ENCODE results near the gene ADAMTS15.

Gene ADAMTS15, protein sequence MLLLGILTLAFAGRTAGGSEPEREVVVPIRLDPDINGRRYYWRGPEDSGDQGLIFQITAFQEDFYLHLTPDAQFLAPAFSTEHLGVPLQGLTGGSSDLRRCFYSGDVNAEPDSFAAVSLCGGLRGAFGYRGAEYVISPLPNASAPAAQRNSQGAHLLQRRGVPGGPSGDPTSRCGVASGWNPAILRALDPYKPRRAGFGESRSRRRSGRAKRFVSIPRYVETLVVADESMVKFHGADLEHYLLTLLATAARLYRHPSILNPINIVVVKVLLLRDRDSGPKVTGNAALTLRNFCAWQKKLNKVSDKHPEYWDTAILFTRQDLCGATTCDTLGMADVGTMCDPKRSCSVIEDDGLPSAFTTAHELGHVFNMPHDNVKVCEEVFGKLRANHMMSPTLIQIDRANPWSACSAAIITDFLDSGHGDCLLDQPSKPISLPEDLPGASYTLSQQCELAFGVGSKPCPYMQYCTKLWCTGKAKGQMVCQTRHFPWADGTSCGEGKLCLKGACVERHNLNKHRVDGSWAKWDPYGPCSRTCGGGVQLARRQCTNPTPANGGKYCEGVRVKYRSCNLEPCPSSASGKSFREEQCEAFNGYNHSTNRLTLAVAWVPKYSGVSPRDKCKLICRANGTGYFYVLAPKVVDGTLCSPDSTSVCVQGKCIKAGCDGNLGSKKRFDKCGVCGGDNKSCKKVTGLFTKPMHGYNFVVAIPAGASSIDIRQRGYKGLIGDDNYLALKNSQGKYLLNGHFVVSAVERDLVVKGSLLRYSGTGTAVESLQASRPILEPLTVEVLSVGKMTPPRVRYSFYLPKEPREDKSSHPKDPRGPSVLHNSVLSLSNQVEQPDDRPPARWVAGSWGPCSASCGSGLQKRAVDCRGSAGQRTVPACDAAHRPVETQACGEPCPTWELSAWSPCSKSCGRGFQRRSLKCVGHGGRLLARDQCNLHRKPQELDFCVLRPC

DNA sequence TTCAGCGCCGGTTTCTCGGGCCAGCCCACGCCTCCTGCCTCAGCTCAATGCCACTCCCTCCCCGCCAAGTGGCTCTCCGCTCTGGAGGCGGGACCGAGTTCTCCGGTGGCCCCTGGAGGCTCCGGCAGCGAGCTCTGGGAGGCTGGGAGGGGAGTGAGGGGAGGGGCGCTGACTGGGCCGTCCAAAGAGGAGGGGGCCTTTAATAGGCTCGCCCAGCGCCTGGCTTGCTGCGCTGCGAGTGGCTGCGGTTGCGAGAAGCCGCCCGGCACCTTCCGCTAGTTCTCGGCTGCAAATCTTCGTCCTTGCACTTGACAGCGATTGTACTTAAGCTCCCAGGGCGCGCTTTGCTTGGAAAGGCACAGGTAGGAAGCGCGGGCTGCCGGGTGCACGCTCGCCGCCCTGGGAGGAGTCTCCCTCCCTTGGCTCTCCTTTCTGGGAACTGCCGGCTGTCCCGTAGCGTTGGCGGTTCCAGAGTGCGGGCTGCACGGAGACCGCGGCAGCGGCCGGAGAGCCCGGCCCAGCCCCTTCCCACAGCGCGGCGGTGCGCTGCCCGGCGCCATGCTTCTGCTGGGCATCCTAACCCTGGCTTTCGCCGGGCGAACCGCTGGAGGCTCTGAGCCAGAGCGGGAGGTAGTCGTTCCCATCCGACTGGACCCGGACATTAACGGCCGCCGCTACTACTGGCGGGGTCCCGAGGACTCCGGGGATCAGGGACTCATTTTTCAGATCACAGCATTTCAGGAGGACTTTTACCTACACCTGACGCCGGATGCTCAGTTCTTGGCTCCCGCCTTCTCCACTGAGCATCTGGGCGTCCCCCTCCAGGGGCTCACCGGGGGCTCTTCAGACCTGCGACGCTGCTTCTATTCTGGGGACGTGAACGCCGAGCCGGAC, at the start of gene ADAMTS15:
Gene ADAMTS15 (plus strand): TSS at position 230 of the 894 bp plus-strand sequence. CDS start 329 bp downstream, at position 559.
- DNase-seq (ENCODE audit: low read depth): no peak

DNA sequence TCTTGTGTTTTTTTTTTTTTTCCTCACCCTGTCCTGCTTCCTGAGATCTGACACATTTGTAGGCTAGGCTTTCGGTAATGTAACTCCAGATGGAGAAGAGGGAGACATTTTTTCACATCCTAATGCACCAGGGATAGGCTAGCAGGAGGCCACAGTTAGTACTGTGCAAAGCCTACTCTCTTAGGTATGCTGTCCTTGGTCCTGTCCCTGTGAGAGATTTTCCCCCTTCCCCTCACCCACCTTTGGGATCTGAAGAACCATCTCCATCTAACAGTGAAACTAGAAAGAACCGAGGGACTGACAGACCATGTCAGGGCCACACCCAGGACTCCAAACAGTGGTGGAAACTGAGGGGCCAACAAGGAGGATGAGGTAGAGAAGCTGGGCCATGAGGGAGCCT, 49.2 kb upstream of the ADAMTS15 start:
- no peak for DNase-seq (ENCODE audit: low read depth)

DNA sequence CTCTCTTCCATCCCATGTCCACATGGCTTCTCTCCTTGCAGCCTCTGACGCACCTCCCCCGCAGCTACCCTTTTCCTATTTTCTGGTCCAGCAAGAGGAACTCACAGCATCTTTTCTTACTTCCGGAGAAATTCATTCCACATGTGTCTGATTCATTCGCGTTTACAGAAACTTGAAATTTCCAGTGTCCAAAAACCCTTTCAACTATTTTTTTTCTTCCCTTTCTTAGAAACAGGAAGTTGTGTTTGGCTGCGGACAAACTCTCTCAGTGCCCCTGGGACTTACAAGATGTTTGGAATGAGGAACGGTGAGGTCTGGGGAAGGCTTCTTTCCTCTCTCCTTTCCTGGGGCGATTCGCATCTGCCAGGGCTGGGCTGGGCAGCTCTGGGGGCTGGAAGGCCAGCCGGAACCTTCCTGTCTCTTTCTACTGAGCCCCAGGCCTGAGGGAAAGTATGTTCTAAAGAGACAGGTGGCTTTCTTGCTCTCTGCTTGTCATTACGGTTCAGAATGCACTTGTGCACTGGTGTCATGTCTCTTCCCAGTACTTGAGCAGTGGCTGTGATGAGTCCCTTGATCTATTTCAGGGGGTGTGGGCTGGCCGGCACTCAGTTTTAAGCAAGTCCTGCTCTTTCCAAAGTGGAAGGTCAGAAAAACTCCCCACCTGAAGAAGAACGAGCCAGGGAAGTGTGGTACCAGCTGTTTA, 47.5 kb upstream of the ADAMTS15 start:
- peak; percentile 45 for DNase-seq (ENCODE audit: low read depth)

DNA sequence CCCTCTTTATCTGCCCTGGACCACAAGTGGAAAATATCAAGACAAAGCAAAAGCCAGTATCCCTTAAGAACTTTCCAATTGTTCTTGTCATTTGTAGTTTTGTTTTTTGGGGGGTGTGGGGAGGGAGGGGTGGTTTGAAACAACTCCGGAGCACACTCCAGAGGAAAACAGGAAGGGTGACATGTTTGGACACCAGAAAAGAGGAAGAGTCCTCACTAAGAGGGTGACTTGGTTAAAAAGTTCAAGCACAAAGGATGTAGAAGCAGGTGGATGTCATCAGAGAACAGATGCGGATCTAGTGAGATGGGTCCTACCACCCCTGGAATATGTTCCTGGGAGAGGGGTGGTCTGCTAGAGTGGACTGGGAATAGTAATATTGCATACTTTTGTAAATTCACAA, 45.9 kb upstream of the ADAMTS15 start:
- no peak for DNase-seq (ENCODE audit: low read depth)

DNA sequence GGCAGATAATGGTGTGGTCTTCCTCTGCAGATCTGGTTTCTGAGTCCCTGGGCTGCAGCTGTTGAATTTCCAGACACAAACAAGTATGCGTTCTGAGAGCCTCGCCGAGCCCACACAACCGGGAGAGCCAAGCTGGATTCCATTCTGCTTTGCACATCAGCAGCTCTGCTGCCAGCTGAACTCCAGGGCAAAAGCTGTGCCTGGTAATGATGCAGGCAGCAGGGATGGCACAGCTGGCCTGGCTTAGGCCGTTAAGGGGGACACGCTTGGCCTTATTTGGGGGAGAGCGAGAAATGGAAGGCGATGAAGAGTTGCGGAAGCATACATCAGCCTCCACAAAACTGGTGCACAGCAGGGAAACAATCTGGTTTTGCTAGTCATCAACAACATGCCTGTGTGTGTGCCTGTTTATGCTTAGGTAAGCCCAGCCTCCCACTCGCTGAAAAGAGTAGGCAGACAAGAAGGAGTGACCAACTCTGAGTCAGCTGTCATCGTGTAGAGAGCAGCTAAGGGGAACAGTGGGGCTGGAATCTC, 45.1 kb upstream of the ADAMTS15 start:
- DNase-seq (ENCODE audit: low read depth): peak; percentile 67

DNA sequence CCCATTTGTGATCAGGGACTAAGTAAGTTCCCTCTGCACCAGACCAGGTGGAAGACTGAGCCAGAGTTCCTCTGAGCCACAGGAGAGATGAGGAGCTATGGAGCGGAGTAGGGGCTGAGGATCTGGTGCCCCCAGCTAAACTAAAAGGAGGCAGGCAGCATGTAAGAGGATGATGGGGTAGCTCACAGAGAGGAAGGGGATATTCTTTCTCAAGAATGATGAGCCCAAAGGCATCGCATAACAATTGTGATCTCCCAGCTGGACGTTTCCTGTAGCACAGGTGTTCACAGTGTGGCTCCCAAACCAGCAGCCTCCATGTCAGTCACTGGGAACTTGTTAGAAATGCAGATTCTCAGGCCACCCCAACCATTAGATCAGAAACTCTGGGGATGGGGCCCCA, 44.5 kb upstream of the ADAMTS15 start:
- DNase-seq (ENCODE audit: low read depth): no peak

DNA sequence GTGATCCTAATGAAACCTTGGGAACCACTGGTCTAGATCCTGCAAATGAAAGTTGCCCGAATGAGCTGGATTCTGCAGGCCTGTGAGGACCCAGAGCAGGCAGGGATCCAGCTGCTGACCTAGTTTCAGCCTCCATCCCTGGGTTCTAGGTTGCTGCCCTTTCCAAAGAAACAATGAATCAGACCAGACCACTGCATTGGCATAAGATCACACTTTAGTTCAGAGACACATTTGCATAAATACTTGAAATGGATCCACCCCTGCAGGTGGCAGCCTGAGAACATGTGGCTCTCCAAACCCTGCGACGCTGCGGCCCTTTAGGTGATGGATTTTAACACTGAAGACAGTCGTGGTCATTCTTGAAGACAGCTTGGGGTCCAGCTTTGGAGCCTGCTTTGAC, 43.7 kb upstream of the ADAMTS15 start:
- DNase-seq (ENCODE audit: low read depth): no peak

DNA sequence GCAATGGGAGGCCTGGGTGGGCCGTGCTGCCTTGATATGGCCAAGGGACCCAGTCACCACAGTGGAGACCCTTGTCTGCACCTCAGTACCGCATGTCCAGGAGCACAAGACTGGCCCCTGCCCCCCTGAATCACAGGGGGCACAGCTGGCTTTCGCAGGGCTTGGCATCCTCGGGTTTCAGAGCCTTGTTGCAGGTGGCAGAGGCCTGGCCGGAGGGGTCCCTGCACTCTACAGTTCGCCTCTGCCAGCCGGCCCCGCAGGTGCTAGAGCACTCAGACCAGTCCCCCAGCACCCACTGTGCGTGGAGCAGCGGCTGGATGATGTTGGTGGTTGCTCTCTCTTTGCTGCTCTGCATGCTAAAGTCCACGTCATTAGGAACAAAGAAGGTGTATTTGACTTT, 43.0 kb upstream of the ADAMTS15 start:
- no peak for DNase-seq (ENCODE audit: low read depth)

DNA sequence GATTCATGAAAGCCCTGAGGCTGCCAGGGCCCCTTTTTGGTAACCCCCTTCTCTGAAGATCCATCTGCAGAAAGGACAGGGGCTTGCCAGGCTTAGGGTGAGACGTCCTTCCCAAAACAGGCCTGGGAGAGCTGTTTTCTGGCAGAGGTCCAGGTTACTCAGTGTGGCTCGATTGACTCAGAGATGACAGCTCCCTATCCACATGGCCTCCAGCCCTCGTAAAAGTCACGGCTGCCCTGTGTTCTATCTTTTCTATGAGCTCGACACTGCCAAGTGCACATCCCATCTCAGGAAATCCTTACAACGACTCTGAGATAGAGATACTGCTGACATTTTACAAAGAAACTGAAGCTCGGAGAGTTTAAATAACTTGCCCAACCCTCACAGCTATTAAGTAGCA, 40.5 kb upstream of the ADAMTS15 start:
- DNase-seq (ENCODE audit: low read depth): peak; percentile 80

DNA sequence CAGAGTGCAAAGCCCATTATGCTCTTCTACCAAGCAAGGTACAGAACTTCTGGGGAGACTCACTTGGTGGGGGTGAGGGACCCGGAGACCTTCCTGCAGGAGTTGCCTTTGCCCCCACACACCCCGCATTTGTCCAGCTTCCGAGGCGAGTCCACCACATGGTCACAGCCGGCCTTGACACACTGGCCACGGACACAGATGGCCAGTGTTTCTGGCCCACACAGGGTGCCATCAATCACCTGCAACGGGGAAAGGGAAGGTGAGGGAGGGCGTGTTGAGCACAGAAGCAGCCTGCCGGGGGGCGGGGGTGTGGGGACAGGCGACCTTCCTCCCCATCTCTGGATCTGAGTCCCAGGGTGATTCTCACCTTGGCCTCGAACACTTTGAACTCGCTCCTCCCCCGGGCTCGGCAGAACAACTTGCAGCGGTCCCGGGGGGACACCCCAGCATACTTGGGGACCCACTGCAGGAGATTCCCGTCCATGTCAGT, 40.0 kb upstream of the ADAMTS15 start:
- no peak for DNase-seq (ENCODE audit: low read depth)

DNA sequence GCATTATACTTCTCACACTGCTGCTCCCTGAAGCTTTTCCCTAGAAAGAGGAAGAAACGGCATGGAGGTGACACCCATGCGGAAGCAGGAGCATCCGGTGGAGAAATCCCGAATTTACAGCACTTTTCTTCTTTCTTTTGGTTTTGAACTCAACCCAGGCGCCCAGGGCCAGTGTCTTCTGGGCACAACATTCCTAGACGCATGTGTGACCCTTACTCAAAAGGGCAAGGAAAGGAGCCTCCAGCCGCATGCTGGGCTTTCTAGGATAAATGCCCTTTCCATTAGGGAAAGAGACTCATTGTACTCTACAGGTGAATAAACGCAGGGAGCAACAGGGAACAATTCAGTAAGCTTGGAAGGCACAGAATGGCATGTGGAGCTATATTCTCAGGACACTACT, 39.5 kb upstream of the ADAMTS15 start:
- no peak for DNase-seq (ENCODE audit: low read depth)

DNA sequence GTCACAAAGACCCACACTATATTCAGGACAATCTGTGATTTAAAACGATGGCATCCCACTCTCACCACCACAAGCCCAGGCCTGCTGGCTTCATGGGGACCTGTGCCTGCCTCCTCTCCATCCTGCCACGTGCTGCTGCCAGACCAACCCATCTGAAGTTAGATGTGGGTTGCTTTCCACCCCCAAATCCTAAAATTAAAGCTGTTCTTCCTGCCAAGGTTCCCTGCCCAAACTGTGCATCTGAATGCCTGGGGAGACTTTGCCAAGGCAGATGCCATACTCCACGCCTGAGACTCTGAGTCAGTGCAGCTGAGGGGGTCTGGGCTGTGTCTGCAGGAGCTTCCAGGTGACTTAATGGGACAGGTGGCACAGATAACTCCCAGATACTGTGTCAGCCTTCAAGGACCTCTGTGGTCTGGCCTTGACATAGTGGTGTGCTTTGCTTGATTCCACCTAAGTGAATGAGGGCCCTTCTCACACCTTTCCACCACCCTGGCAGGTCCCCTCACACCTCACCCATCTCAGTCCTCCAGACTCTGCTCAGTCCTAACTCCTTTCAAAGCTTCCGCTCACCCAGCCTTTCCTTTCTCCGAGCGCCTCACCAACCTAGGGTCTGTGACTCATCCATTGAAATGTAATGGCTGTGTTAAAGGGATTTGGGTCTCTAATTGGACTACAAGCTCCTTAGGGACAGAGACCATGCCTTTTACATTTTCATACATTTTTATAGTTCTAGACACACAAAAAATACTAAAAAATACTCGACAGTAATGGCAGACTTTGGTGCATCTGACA, 38.7 kb upstream of the ADAMTS15 start:
- no peak for DNase-seq (ENCODE audit: low read depth)

DNA sequence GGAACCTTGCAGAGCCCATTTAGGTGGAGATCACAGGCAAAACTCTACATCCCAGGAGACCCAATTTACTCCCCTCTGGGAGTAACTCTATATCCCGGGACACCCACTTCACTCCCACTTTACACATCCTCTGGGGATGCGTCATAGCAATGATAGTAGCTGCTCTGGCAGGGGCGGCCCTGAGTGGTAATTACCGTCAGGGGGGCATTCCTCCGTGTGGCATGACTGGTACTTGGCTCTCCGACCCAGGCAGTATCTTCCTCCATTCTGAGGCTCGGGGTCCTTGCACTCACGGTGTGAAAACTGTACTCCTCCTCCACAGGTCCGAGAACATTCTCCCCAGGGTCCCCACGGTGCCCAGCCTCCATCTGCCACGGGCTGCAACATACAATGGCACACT, 37.2 kb upstream of the ADAMTS15 start:
- no peak for DNase-seq (ENCODE audit: low read depth)

DNA sequence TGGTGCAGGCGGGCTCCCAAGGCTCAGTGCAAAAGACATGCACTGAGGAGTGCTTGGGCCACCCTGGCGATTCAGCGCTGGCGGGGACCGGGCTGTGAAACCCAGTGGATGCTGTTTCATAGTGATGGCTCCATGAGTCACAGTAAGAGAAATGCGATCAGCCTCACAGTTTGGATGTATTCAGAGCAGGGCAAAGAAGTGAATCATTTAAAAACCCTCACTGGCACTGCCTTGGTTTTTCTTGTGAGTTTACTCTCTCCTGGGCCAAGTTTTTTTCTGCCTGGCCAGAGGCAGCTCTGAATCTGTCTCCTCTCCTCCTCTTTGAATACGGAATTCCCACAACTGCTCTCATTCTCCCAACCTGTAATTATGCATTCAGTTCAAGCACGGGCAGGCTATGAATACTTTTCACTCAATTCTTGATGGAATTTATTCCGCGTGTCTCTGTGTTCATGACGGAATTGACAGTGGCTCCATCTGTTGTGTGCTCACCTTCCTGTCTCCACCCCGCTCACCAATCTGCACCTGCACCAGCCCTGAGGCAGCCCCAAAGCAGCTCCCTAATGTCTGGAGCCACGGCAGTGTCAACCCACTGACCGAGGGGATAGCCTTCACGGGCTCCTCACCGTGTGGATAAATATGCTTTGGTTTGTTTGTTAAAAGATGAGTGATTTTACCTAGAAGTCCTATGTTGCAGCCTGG, 34.9 kb upstream of the ADAMTS15 start:
- peak; percentile 76 for DNase-seq (ENCODE audit: low read depth)

DNA sequence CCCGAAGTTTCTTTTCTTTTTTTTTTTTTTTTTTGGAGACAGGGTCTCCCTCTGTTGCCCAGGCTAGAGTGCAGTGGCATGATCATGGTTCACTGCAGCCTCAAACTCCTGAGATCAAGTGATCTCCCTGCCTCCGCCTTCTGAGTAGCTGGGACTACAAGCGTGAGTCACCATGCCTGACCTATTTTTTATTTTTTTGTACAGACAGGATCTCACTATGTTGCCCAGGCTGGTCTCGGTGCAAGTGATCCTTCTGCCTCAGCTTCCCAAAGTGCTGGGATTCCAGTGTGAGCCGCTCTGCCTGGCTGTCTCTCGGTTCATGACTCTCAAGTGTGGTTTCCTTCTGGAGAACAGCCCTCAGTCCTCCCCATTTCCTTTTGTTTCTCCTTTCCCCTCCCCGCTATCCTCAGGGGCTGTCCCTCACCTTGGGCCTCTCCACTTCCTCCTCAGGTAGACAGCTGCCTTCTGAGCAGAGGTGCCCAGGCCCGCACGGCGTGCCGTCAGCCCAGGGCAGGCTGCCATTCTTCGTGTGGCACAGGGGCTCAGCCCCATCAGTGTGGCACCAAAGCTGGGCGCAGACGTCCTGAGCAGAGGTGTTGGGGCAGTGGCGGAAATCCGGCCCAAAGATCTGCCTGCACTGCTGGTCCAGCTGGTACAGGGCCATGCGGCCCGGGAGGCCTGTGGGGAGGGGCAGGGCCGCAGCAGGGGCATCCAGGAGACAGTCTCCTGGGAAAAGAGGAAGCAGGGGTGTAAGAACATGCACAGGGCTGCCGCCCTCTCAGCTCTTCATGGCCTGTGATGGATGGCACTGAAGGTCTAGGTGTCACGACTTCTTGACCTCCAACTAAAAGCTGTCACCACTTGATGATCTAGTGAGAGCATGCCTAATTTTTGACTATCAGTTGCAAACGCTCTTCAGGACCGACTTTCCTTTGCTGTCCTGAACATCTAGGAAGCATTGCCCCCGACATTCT, 34.1 kb upstream of the ADAMTS15 start:
- DNase-seq (ENCODE audit: low read depth): no peak

DNA sequence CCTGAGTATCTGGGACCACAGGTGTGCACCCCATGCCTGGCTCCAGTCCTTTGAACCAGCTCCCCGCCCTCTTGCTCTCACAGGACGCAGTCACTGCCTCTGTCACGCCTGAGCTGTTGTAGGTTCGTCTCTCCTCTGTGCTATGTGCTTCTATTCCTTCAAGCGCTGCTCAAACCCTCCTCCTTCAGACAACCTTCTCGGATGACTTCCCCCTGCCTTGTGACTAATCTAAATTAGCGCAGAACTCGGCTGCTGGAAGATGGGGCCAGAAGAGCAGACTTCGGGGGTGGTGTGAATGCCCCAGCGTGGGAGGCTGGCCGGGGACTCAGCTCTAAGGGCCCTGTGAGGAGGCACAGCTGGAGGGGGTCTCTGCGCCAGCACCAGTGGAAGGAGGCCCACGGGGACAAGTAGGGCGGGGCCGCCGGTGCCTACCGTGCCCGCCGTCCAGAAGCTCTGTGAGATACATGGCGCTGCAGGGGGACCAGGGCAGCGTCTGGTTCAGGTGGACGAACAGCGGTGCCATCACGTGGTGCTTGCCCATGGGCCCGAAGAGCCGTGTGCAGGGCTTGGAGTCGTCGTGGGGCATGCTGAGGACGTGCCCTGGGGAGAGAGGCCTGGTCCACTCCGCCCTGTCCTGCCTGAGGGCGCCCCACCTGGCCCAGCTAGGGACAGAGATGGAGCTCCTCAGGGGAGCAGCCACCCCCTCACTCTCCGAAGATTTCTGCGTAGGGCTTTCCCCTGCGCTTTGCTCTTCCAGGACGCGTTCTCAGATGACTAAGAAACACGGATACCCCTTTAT, 32.5 kb upstream of the ADAMTS15 start:
- no peak for DNase-seq (ENCODE audit: low read depth)

DNA sequence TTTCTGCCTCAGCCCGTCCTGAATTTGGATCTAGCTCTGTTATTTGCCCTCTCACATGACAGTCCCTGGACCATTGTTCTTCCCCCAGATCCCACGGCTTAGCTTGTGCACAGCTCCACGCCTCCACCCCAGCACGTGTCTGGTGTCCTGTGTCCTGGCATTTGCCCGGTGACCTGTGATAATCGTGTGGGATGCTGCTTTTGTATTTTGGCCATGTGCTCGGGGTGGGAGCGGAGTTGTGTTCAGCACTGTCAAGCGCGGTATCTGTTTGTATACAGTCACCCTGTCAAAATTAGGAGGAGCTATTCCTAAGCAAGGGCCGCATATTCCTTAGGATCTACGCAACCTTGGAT, 31.9 kb upstream of the ADAMTS15 start:
- no peak for DNase-seq (ENCODE audit: low read depth)

DNA sequence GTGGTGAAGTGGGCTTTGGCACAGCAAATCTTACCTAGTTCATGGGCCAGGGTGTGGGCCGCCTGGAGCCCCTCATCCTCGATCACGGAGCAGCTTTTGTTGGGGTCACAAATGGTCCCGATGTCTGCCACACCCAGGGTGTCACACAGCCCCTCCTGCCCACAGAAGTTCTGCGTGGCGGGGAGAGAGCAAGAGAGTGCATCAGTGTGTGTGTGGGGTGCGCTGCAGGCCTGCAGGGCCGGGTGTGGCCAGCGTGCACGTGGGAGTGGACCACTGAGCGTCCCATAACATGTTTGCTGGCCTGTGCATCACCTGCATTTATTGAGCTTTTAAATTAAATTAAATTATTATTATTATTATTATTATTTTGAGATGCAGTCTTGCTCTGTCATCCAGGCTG, 31.5 kb upstream of the ADAMTS15 start:
- no peak for DNase-seq (ENCODE audit: low read depth)
